Mesendoderm (in vitro differentiated cells): Measurements from ENCODE around the gene HMOX1.
"Not testable (repeated sequence)": the region's sequence is repeated elsewhere in the genome, so short reads cannot be mapped to it uniquely, and the experiment has no call there.

Source experiments
- DNase-seq: peaks from one replicate; pipeline ENCODE4 v3.0.0; 2013
- H2AK5ac ChIP-seq: 2 replicates; pipeline ENCODE4 v1.6.1; 2013; ENCODE audit warnings: low read length, inconsistent platforms
- H2BK120ac ChIP-seq: 2 replicates; pipeline ENCODE4 v1.6.1; 2013; ENCODE audit warnings: low read depth, mild to moderate bottlenecking, low read length, moderate library complexity, mixed read lengths
- H2BK15ac ChIP-seq: replicated peaks from 2 replicates; pipeline ENCODE4 v1.6.1; 2013; ENCODE audit warnings: low read depth, mild to moderate bottlenecking, moderate library complexity
- H2BK5ac ChIP-seq: 2 replicates; pipeline ENCODE4 v1.6.1; 2013; ENCODE audit warnings: low read length, inconsistent platforms
- H3K18ac ChIP-seq: 2 replicates; pipeline ENCODE4 v1.6.1; 2013; ENCODE audit warnings: mild to moderate bottlenecking, low read length, mixed read lengths
- H3K23ac ChIP-seq: one replicate; pipeline ENCODE4 v1.6.1; 2013; ENCODE audit warnings: low read length
- H3K27ac ChIP-seq: 2 replicates; pipeline ENCODE4 v1.5.1; 2013; ENCODE audit warnings: low read depth, mild to moderate bottlenecking, inconsistent platforms, low read length, moderate library complexity
- H3K27me3 ChIP-seq: 2 replicates; pipeline ENCODE4 v1.6.1; 2013; ENCODE audit warnings: low read length, control low read depth, mild to moderate bottlenecking, inconsistent platforms; ENCODE audit not compliant: insufficient read depth, poor library complexity
- H3K36me3 ChIP-seq: 2 replicates; pipeline ENCODE4 v1.6.1; 2013; ENCODE audit warnings: low read length, inconsistent platforms; ENCODE audit not compliant: control insufficient read depth, insufficient read depth
- H3K4ac ChIP-seq: one replicate; pipeline ENCODE4 v1.6.1; 2013; ENCODE audit warnings: low read depth, mild to moderate bottlenecking, low read length, moderate library complexity
- H3K4me1 ChIP-seq: 2 replicates; pipeline ENCODE4 v1.6.1; 2013; ENCODE audit warnings: low read depth, low read length, inconsistent platforms; ENCODE audit not compliant: control insufficient read depth
- H3K4me2 ChIP-seq: 2 replicates; pipeline ENCODE4 v1.6.1; 2013; ENCODE audit warnings: low read length
- H3K4me3 ChIP-seq: 2 replicates; pipeline ENCODE4 v1.5.1; 2013; ENCODE audit warnings: mild to moderate bottlenecking, low read length
- H3K56ac ChIP-seq: one replicate; pipeline ENCODE4 v1.6.1; 2013; ENCODE audit warnings: low read length
- H3K79me1 ChIP-seq: 2 replicates; pipeline ENCODE4 v1.6.1; 2013; ENCODE audit warnings: low read length, inconsistent platforms
- H3K79me2 ChIP-seq: 2 replicates; pipeline ENCODE4 v1.6.1; 2013; ENCODE audit warnings: mild to moderate bottlenecking, low read length; ENCODE audit not compliant: control insufficient read depth, insufficient read depth
- H3K9ac ChIP-seq: 2 replicates; pipeline ENCODE4 v1.6.1; 2013; ENCODE audit warnings: low read length, inconsistent platforms
- H4K5ac ChIP-seq: one replicate; pipeline ENCODE4 v1.6.1; 2013; ENCODE audit warnings: low read length
- H4K8ac ChIP-seq: one replicate; pipeline ENCODE4 v1.6.1; 2013; ENCODE audit warnings: low read depth, mild to moderate bottlenecking, control low read depth, low read length, moderate library complexity
- WGBS: extraction: QIAGEN DNeasy Blood & Tissue Kit; methylation state at CpG from one replicate; pipeline ENCODE4 v1.1.7; 2013; ENCODE audit warnings: low lambda C conversion rate, missing lambda C conversion rate; ENCODE audit not compliant: insufficient coverage; ENCODE audit errors: extremely low coverage; 5-methylcytosine and 5-hydroxymethylcytosine counted together

The HMOX1 gene

DNA sequence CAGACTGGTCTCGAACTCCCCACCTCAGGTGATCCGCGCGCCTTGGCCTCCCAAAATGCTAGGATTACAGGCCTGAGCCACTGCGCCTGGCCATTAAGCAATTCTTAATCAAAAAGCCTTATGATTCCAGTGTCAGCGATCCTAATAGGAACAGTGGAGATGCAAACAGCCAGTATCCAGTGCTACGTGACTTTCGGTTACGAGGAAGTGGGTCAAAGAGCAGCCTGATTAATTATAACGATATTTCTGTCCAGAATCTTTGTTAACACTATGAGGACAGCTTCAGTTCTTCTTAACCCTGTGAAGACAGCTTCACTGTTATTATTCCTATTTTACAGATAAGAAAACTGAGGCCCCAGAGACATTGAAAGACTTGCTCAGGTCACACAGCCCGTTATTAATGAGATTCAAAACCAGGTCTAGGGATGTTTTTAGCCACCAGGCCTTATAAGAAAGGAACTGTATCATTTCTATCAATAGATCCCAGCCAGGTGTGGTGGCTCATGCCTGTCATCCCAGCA, 17.3 kb upstream of the HMOX1 start:
- no peak overlapping the region for H2BK15ac ChIP-seq
- H3K27me3 ChIP-seq = no peaks in the 10 kb centered on the region
- no peak overlapping the region for H3K4me3 ChIP-seq
- H2BK120ac ChIP-seq = no peak overlapping the region
- H2AK5ac ChIP-seq = no peak overlapping the region
- H3K9ac ChIP-seq = no peak overlapping the region
- no peak overlapping the region for H3K27ac ChIP-seq
- H3K4me1 ChIP-seq = no peaks in the 10 kb centered on the region
- H3K23ac ChIP-seq = no peak overlapping the region
- H3K79me2 ChIP-seq = no peaks in the 10 kb centered on the region
- no peak overlapping the region for H3K4me2 ChIP-seq
- H2BK5ac ChIP-seq = no peak overlapping the region
- no peaks in the 10 kb centered on the region for H3K36me3 ChIP-seq
- DNase-seq = no peak
- H3K18ac ChIP-seq = no peak overlapping the region
- H3K56ac ChIP-seq = no peak overlapping the region
- H4K5ac ChIP-seq = no peak overlapping the region
- no CpG with 5 or more reads among the region's 11 CpGs for WGBS
- H3K4ac ChIP-seq = no peak overlapping the region
- no peaks in the 10 kb centered on the region for H3K79me1 ChIP-seq
- no peak overlapping the region for H4K8ac ChIP-seq

DNA sequence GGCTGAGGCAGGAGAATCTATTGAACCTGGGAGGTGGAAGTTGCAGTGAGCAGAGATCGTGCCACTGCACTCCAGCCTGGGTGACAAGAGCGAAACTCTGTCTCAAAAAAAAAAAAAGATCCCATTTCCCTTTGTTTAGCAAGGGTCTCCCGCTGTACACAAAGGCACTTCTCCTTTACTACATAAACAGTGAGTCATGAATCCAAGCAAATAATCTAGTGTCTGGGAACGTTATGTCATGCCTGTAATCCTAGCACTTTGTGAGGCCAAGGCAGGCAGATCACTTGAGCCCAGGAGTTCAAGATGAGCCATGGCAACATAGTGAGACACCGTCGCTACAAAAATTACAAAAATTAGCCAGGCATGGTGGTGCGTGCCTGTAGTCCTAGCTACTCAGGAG, 16.7 kb upstream of the HMOX1 start:
- WGBS = no CpG with 5 or more reads among the region's 7 CpGs

DNA sequence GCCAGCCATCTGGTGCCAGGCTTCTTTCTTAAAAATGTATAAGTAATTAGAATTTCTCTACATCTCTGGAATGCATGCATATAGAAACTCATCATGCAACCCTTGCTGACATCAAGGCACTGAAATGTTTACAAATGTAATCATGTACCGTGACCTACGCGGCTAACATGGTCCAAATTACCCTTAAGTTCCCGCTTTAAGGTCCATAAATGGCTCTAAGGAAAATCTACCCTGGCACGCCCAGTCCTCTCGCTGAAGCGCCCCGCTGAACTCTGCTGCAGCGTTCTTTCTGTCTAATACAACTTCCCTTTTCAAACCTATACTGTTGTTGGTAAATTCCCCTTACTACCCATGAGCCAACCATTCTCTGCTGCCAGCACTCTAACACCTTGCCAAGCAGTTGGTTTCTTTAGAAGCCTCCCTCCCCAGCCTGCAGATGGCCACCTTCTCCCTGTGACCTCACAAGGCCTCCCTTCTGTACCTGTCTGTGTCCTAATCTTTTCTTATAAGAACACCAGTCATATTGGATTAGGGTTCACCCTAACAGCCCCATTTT, 13.5 kb upstream of the HMOX1 start:
- no peaks in the 10 kb centered on the region for H3K36me3 ChIP-seq

More for the DNA sequence above, 16.7 kb upstream of the HMOX1 start:
- H3K79me2 ChIP-seq, DNase-seq, H3K4ac ChIP-seq, H3K79me1 ChIP-seq, H3K4me1 ChIP-seq, H2BK5ac ChIP-seq, H3K4me2 ChIP-seq, H2BK15ac ChIP-seq, H3K36me3 ChIP-seq, H3K27me3 ChIP-seq, H3K56ac ChIP-seq, H3K9ac ChIP-seq, H3K4me3 ChIP-seq, H3K18ac ChIP-seq, H4K5ac ChIP-seq, H4K8ac ChIP-seq, H2AK5ac ChIP-seq, H3K23ac ChIP-seq, H2BK120ac ChIP-seq, H3K27ac ChIP-seq: not testable (repeated sequence)

DNA sequence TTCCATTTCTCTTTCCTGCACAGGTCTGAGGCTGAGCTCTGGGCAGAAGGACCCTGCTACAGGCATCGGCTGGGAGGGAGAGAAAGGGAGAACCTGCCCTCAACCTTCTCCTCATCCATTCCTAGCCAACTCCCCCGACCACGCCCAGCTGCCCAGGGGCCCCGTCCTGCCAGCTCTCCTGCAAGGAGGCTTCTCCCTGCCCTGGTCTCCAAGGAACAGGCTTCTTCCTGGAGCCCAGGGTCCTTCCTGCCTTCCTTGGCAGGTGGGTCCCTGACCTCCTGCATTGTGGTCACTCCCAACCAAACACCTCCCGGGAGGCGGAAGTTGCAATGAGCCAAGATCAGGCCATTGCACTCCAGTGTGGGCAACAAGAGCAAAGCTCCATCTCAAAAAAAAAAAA, 12.5 kb upstream of the HMOX1 start:
- Histone ChIP-seq H3K4ac (no peak overlapping the region), H4K8ac (no peak overlapping the region), H3K79me1 (no peaks in the 10 kb centered on the region), H2AK5ac (no peak overlapping the region), H3K56ac (no peak overlapping the region), H3K18ac (no peak overlapping the region), H3K9ac (no peak overlapping the region), H3K36me3 (no peaks in the 10 kb centered on the region), H2BK5ac (no peak overlapping the region), H3K4me1 (peaks cover 2% of the 10 kb centered on the region), H3K4me2 (no peak overlapping the region), H3K79me2 (no peaks in the 10 kb centered on the region), H4K5ac (no peak overlapping the region), H3K4me3 (no peak overlapping the region), H2BK120ac (no peak overlapping the region), H3K27ac (no peak overlapping the region), H2BK15ac (no peak overlapping the region), H3K23ac (no peak overlapping the region), H3K27me3 (no peaks in the 10 kb centered on the region)
- WGBS = no CpG with 5 or more reads among the region's 6 CpGs
- no peak for DNase-seq

More for the DNA sequence above, 13.5 kb upstream of the HMOX1 start:
- H2BK5ac ChIP-seq = no peak overlapping the region
- no peak overlapping the region for H2AK5ac ChIP-seq
- H3K27ac ChIP-seq = no peak overlapping the region
- no peak overlapping the region for H4K8ac ChIP-seq
- DNase-seq = no peak
- H3K79me2 ChIP-seq = no peaks in the 10 kb centered on the region
- no peak overlapping the region for H3K56ac ChIP-seq
- no peak overlapping the region for H3K9ac ChIP-seq
- no peak overlapping the region for H2BK15ac ChIP-seq
- no CpG with 5 or more reads among the region's 9 CpGs for WGBS
- H4K5ac ChIP-seq = no peak overlapping the region
- H2BK120ac ChIP-seq = no peak overlapping the region
- no peaks in the 10 kb centered on the region for H3K79me1 ChIP-seq
- no peak overlapping the region for H3K4me3 ChIP-seq
- H3K27me3 ChIP-seq = no peaks in the 10 kb centered on the region
- H3K4ac ChIP-seq = no peak overlapping the region
- no peak overlapping the region for H3K23ac ChIP-seq
- no peak overlapping the region for H3K4me2 ChIP-seq
- H3K4me1 ChIP-seq = peaks cover 2% of the 10 kb centered on the region
- H3K18ac ChIP-seq = no peak overlapping the region

DNA sequence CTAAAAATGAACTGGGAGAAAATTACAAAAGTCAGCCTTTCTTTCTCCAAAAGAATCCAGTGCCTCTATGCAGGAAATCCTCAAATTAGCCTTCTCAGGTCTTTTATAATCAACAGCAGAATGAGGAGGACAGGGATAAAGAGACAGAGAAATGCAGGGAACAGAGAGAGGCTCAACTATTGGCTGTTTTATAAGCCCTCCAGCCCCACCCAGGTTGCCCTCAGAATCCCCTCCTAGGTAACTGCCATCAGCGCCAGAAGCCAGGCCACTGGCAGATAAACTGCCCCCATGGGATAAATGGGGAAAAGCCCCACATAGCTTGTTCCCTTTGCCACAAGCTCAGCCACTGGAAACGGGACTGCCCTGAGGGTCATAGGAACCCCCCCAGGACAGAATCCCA, 10.9 kb upstream of the HMOX1 start:
- no peak overlapping the region for H3K4me3 ChIP-seq
- DNase-seq = no peak
- H3K36me3 ChIP-seq = no peaks in the 10 kb centered on the region
- H3K4me1 ChIP-seq = peaks cover 2% of the 10 kb centered on the region
- no peak overlapping the region for H3K23ac ChIP-seq
- H3K9ac ChIP-seq = no peak overlapping the region
- no peaks in the 10 kb centered on the region for H3K27me3 ChIP-seq
- no peak overlapping the region for H3K56ac ChIP-seq
- no peaks in the 10 kb centered on the region for H3K79me2 ChIP-seq
- no peak overlapping the region for H3K18ac ChIP-seq
- H3K4me2 ChIP-seq = no peak overlapping the region
- H3K79me1 ChIP-seq = no peaks in the 10 kb centered on the region
- H2BK15ac ChIP-seq = no peak overlapping the region
- no peak overlapping the region for H4K5ac ChIP-seq
- no peak overlapping the region for H4K8ac ChIP-seq
- H3K4ac ChIP-seq = peak overlapping the region; percentile 6
- H2AK5ac ChIP-seq = no peak overlapping the region
- WGBS = no CpG with 5 or more reads among the region's 2 CpGs
- no peak overlapping the region for H2BK120ac ChIP-seq
- H3K27ac ChIP-seq = no peak overlapping the region
- H2BK5ac ChIP-seq = no peak overlapping the region

DNA sequence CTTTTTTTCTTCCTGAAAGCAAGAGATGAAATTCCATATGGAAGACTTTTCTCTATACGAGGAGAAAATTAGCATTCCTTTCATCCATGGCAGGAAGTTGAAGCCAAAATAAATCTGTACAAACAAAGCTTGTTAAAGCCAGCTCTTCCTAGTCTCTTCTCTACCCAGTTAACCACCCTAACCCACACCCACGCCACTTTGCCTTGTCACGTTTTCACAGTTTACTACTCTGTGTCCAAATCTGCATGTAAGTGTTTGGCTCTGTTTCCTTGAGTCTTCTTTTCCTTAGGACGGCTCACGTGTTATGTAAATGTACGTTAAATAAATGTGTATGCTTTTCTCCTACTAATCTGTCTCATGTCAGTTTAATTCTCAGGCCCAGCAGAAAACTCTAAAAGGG, 7.1 kb upstream of the HMOX1 start:
- H2AK5ac ChIP-seq = no peak overlapping the region
- H3K27ac ChIP-seq = no peak overlapping the region
- H3K79me1 ChIP-seq = no peaks in the 10 kb centered on the region
- no peak overlapping the region for H3K4me3 ChIP-seq
- no peak overlapping the region for H3K56ac ChIP-seq
- H3K4ac ChIP-seq = no peak overlapping the region
- H3K23ac ChIP-seq = no peak overlapping the region
- WGBS = no CpG with 5 or more reads among the region's 6 CpGs
- H3K18ac ChIP-seq = no peak overlapping the region
- no peak overlapping the region for H3K4me2 ChIP-seq
- H2BK5ac ChIP-seq = no peak overlapping the region
- H3K9ac ChIP-seq = no peak overlapping the region
- H2BK120ac ChIP-seq = no peak overlapping the region
- no peaks in the 10 kb centered on the region for H3K27me3 ChIP-seq
- no peak overlapping the region for H4K5ac ChIP-seq
- H3K79me2 ChIP-seq = no peaks in the 10 kb centered on the region
- H3K36me3 ChIP-seq = no peaks in the 10 kb centered on the region
- no peak overlapping the region for H4K8ac ChIP-seq
- peaks cover 15% of the 10 kb centered on the region for H3K4me1 ChIP-seq
- DNase-seq = no peak
- H2BK15ac ChIP-seq = no peak overlapping the region
